GM18505 (cell line): ENCODE measurements around the gene FFAR2.
"Not testable (repeated sequence)": the region's sequence is repeated elsewhere in the genome, so short reads cannot be mapped to it uniquely, and the experiment has no call there.

Experiments
- ATAC-seq: cut with Tn5 transposase; IDR thresholded peaks from one replicate; pipeline ENCODE4 v1.9.1; 2021; ENCODE audit not compliant: unreplicated experiment
- POLR2A ChIP-seq: IDR thresholded peaks from 4 replicates; pipeline ENCODE4 v1.6.1; 2011; ENCODE audit warnings: borderline replicate concordance; ENCODE audit not compliant: insufficient read depth, insufficient read length; ENCODE audit errors: extremely low read depth

The FFAR2 gene

GRCh38 chr19:35414442-35414841 is 33.6 kb upstream of the FFAR2 start:
- no peak for ATAC-seq
- no peak for TF ChIP-seq POLR2A

- TF ChIP-seq POLR2A = no peak
- no peak for ATAC-seq
Observed at GRCh38 chr19:35416331-35416730, 31.7 kb upstream of the FFAR2 start.

GRCh38 chr19:35417278-35417677 is 30.8 kb upstream of the FFAR2 start:
- no peak for TF ChIP-seq POLR2A
- ATAC-seq = no peak

GRCh38 chr19:35417713-35418534 is 30.1 kb upstream of the FFAR2 start:
- no peak for TF ChIP-seq POLR2A
- ATAC-seq = no peak

GRCh38 chr19:35419046-35419445 is 29.0 kb upstream of the FFAR2 start:
- TF ChIP-seq POLR2A = no peak
- ATAC-seq = no peak

- no peak for TF ChIP-seq POLR2A
- ATAC-seq = no peak
Observed at GRCh38 chr19:35419805-35420204, 28.3 kb upstream of the FFAR2 start.

GRCh38 chr19:35421362-35421761 is 26.7 kb upstream of the FFAR2 start:
- no peak for TF ChIP-seq POLR2A
- no peak for ATAC-seq

GRCh38 chr19:35423406-35423805 is 24.7 kb upstream of the FFAR2 start:
- ATAC-seq = not testable (repeated sequence)

GRCh38 chr19:35425682-35426081 is 22.4 kb upstream of the FFAR2 start:
- no peak for TF ChIP-seq POLR2A
- ATAC-seq = no peak

GRCh38 chr19:35427187-35427586 is 20.9 kb upstream of the FFAR2 start:
- no peak for ATAC-seq

GRCh38 chr19:35429698-35430408 is 18.2 kb upstream of the FFAR2 start:
- ATAC-seq = no peak
- no peak for TF ChIP-seq POLR2A

More at GRCh38 chr19:35427187-35427586, 20.9 kb upstream of the FFAR2 start:
- no peak for TF ChIP-seq POLR2A

GRCh38 chr19:35430409-35431144 is 17.5 kb upstream of the FFAR2 start:
- no peak for TF ChIP-seq POLR2A
- no peak for ATAC-seq

GRCh38 chr19:35431145-35431807 is 16.8 kb upstream of the FFAR2 start:
- no peak for TF ChIP-seq POLR2A

More at GRCh38 chr19:35431145-35431807, 16.8 kb upstream of the FFAR2 start:
- ATAC-seq = no peak
